K562 (cell line): ENCODE results near the gene ADAM33. TPM values are rescaled to one million over a fixed set of nuclear protein-coding genes. Genes with fewer than 3 reads are reported as not detected.

Experiments
- ATAC-seq: fragments of 200-7000 bp; cut with Tn5 transposase; 3 replicates; pipeline ENCODE4 v1.9.1; 2020; ENCODE audit warnings: moderate library complexity
- BruUV-seq: library from RNA; stranded (reverse); fragments of 400-500 nt; replicated peaks from 2 replicates; lab custom pipeline; 2021; lab: Mats Ljungman, UMichigan
- CTCF ChIA-PET: fragments of 300-600 bp; formaldehyde crosslinking; extraction: SDS; loops from one replicate; lab custom pipeline; 2021; ENCODE audit warnings: low intra/inter-chr PET ratio; lab: Yijun Ruan, JAX
- POLR2A ChIA-PET: fragments of 300-600, 350-650 bp; sonication (Branson Sonifier 250); formaldehyde crosslinking; extraction: SDS; loops from one replicate; lab custom pipeline; 2021; ENCODE audit warnings: antibody characterized with exemption, inconsistent platforms; lab: Yijun Ruan, JAX
- DNase-seq, 4 experiments: peaks; one replicate each; pipeline versions ENCODE4 v3.0.0 to v3.0.0-alpha.2; 2011 to 2018; ENCODE audit warnings: low spot score in 3 of 4, mixed read lengths in 3 of 4; ENCODE audit errors: extremely low read depth in 1 of 4
- FAIRE-seq: peaks from 2 replicates; lab custom pipeline; 2011; peaks lifted over from hg19 to GRCh38; lab: Jason Lieb, UNC
- H2AFZ ChIP-seq: 2 replicates; pipeline ENCODE4 v1.6.0; 2011; ENCODE audit warnings: low read depth, low read length, control low read depth, inconsistent platforms
- H3K27ac ChIP-seq: fragments of 200-600 bp; 3 replicates; pipeline ENCODE4 v1.8.0; 2011; ENCODE audit warnings: low read depth, mild to moderate bottlenecking, control low read depth, inconsistent platforms, low read length, moderate library complexity, mixed read lengths; ENCODE audit errors: extremely low read depth
- H3K27me3 ChIP-seq, 2 experiments: fragments of 300-600 bp in 1 of 2; 2 replicates in 1 of 2; 3 replicates in 1 of 2; pipeline versions ENCODE4 v1.6.0 to v1.8.0; 2011; ENCODE audit warnings: inconsistent platforms in 2 of 2, low read length in 2 of 2, mild to moderate bottlenecking in 1 of 2, mixed read lengths in 1 of 2, moderate library complexity in 1 of 2; ENCODE audit not compliant: control insufficient read depth in 2 of 2, insufficient read depth in 2 of 2
- H3K36me3 ChIP-seq: fragments of 300-600 bp; 3 replicates; pipeline ENCODE4 v1.8.0; 2011; ENCODE audit warnings: mild to moderate bottlenecking, low read length, inconsistent platforms; ENCODE audit not compliant: control insufficient read depth, insufficient read depth
- H3K4me1 ChIP-seq, 2 experiments: fragments of 200-600 bp in 1 of 2; replicated peaks in 1 of 2; 2 replicates in 1 of 2; 3 replicates in 1 of 2; pipeline versions ENCODE4 v1.5.1 to v1.8.0; 2011; ENCODE audit warnings: inconsistent platforms in 2 of 2, low read length in 2 of 2, mild to moderate bottlenecking in 1 of 2, mixed read lengths in 1 of 2, moderate library complexity in 1 of 2; ENCODE audit not compliant: control insufficient read depth in 2 of 2, insufficient read depth in 2 of 2
- H3K4me2 ChIP-seq: 2 replicates; pipeline ENCODE4 v1.6.1; 2011; ENCODE audit warnings: low read length, control low read depth, inconsistent platforms, mixed read lengths; ENCODE audit not compliant: insufficient read depth
- H3K4me3 ChIP-seq: fragments of 200-600 bp; sonication (generic), shearing (Covaris generic); 2 replicates; pipeline ENCODE4 v1.5.1; 2016; ENCODE audit warnings: control low read depth, inconsistent platforms
- H3K79me2 ChIP-seq: fragments of 200-600 bp; 3 replicates; pipeline ENCODE4 v1.8.0; 2011; ENCODE audit warnings: low read length, inconsistent platforms; ENCODE audit not compliant: control insufficient read depth, insufficient read depth
- H3K9ac ChIP-seq, 2 experiments: 2 replicates each; pipeline versions ENCODE4 v1.6.0 to v1.6.1; 2011; ENCODE audit warnings: low read depth in 2 of 2, low read length in 2 of 2, control low read depth in 1 of 2, inconsistent platforms in 1 of 2, mild to moderate bottlenecking in 1 of 2, mixed read lengths in 1 of 2; ENCODE audit not compliant: insufficient read depth in 1 of 2
- H3K9me1 ChIP-seq: one replicate; pipeline ENCODE4 v1.6.0; 2011; ENCODE audit warnings: inconsistent platforms, mild to moderate bottlenecking, low read length, moderate library complexity; ENCODE audit not compliant: control insufficient read depth, insufficient read depth
- H3K9me3 ChIP-seq: replicated peaks from 2 replicates; pipeline ENCODE4 v1.5.1; 2011; ENCODE audit warnings: low read depth, low read length, inconsistent platforms; ENCODE audit not compliant: control insufficient read depth, insufficient read depth
- H4K20me1 ChIP-seq: replicated peaks from 2 replicates; pipeline ENCODE4 v1.6.1; 2011; ENCODE audit warnings: low read length, inconsistent platforms, mixed read lengths; ENCODE audit not compliant: control insufficient read depth, insufficient read depth
- CBX5 ChIP-seq: IDR thresholded peaks from 2 replicates; pipeline ENCODE4 v1.6.1; 2014; ENCODE audit warnings: low read depth, borderline replicate concordance
- CSDE1 ChIP-seq, 2 experiments: fragments of 450-650 bp; IDR thresholded peaks; 2 replicates each; pipeline ENCODE4 v1.6.1; 2016; ENCODE audit warnings: mild to moderate bottlenecking in 1 of 2
- EP400 ChIP-seq: fragments of 450-650 bp; IDR thresholded peaks from 2 replicates; pipeline ENCODE4 v1.6.1; 2017; ENCODE audit warnings: antibody characterized with exemption, mild to moderate bottlenecking, moderate library complexity
- GATAD2A ChIP-seq: fragments of 450-650 bp; IDR thresholded peaks from 2 replicates; pipeline ENCODE4 v1.6.1; 2017
- MYBL2 ChIP-seq, 2 experiments: fragments of 450-650 bp in 1 of 2; sonication (generic) in 1 of 2; formaldehyde crosslinking in 1 of 2; IDR thresholded peaks; 2 replicates each; pipeline versions ENCODE4 v1.6.1 to v1.8.1; 2017 to 2022; ENCODE audit warnings: borderline replicate concordance in 1 of 2, inconsistent platforms in 1 of 2, low read depth in 1 of 2, mild to moderate bottlenecking in 1 of 2, missing genetic modification reagents in 1 of 2, moderate library complexity in 1 of 2
- POLR2AphosphoS2 ChIP-seq: IDR thresholded peaks from 2 replicates; pipeline ENCODE4 v1.6.1; 2012; ENCODE audit warnings: low read length, improper control_type of control experiment
- RBM34 ChIP-seq: fragments of 200-400 bp; formaldehyde crosslinking; IDR thresholded peaks from 2 replicates; pipeline ENCODE4 v1.6.1; 2018; ENCODE audit warnings: low read length, borderline replicate concordance; ENCODE audit not compliant: insufficient read depth
- ZNF224 ChIP-seq: sonication (generic); formaldehyde crosslinking; IDR thresholded peaks from 2 replicates; pipeline ENCODE4 v1.8.0; 2022; ENCODE audit warnings: mild to moderate bottlenecking, missing genetic modification reagents
- WGBS: fragments of 100-300 bp; shearing (Covaris generic); methylation state at CpG from one replicate; pipeline ENCODE4 v1.1.6; 2016; ENCODE audit warnings: low coverage, mixed read lengths; ENCODE audit not compliant: insufficient coverage; ENCODE audit errors: missing lambda C conversion rate; 5-methylcytosine and 5-hydroxymethylcytosine counted together
- in situ Hi-C: fragments of 300-500 bp; cut with MboI; formaldehyde crosslinking; loops from 4 replicates; pipeline ENCODE4 v1.15.0; 2018; ENCODE audit warnings: inconsistent platforms, mixed read lengths
- intact Hi-C: fragments of 100-400 bp; cut with micrococcal nuclease; formaldehyde crosslinking; loops from 2 replicates; pipeline ENCODE4 v1.14.2; 2022
- polyA plus RNA-seq, 8 experiments: library from polyadenylated mRNA; depleted of rRNA in 4 of 8; stranded (reverse) in 5 of 8; unstranded in 3 of 8; fragments of >200 nt; fragmentation: Nextera tagmentation in 2 of 8; fragmentation: Illumina TruSeq in 1 of 8; extraction: Ambion mirVana in 2 of 8; extraction: Trizol in 1 of 8; gene quantifications; 2 replicates each; pipeline versions ENCODE4 v1.2.1 to v1.2.3, GENCODE V29; 2011 to 2014; ENCODE audit warnings: inconsistent platforms in 1 of 8, missing spikeins in 1 of 8
- total RNA-seq, 7 experiments: library from RNA; depleted of rRNA in 6 of 7; stranded (reverse); fragments of >200 nt in 6 of 7; fragmentation: Illumina TruSeq in 2 of 7; extraction: Trizol in 2 of 7; gene quantifications; 2 replicates each; pipeline versions ENCODE4 v1.2.1 to v1.2.3, GENCODE V29; 2011 to 2021; ENCODE audit warnings: low replicate concordance in 1 of 7
- TF ChIP-seq, protein P1 (sequence below): sonication (generic); formaldehyde crosslinking; IDR thresholded peaks from 2 replicates; pipeline ENCODE4 v1.8.0; 2022; ENCODE audit warnings: mild to moderate bottlenecking, missing genetic modification reagents

Gene ADAM33
- total and polyA plus RNA-seq, 9 of the 15 experiments (the other 6 are each of a cell fraction or from before 2014, with no cell fraction given): not detected

DNA sequence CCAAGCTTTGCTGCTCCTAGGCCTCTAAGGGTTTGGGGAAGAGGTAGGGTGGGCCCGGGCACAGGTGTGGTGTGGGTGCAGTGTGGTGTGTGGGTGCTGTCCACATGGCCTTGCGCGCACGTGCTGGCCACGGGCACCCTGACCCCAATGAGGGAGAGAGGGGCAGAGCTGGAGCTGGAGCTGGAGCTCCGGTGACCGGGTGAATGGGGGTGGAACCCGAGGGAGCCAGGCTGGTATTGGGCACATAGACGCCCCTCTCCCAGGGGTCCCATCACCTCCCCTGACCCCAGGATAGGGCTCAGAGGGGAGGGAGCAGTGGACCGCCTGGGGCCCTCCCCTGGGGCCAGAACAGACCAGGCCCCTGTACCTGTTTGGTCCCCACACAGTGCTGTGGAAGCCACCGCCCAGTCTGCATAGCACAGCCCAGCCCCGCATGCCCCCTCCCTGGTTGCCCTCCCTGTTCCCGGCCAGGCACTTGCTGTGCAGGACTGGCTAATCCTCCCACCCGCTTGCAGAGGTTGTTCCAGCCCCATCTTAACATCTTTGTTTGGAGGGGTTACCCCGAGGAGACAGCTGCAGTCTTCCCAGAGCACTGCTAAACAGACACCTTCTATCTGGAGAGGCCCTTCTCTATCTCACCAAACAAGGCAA, 984 bp downstream of the ADAM33 start:
- in situ Hi-C loops (no loop called here), intact Hi-C loops (no loop called here)
- Histone ChIP-seq H3K27me3 (no peaks in the 10 kb centered on the region; a peak in 2 of 5 replicates), H3K9me3 (no peaks in the 10 kb centered on the region), H3K4me1 (peaks cover 0 to 30% of the 10 kb centered on the region in 2 experiments; a peak in 2 of 5 replicates), H2AFZ (no peak overlapping the region), H3K36me3 (no peaks in the 10 kb centered on the region), H3K4me2 (no peak overlapping the region), H3K9ac (no peak overlapping the region), H3K27ac (no peak overlapping the region), H3K79me2 (no peaks in the 10 kb centered on the region)
- 27% methylated on average over 5 of the region's 15 CpGs for WGBS
- DNase-seq: no peak
- POLR2A ChIA-PET: no interaction called here
- no TSS peak for BruUV-seq
- TF ChIP-seq RBM34 (no peak), POLR2AphosphoS2 (no peak), CBX5 (no peak), EP400 (no peak), CSDE1 (IDR thresholded peaks at IDR 0.05) (no peak), MYBL2 (IDR thresholded peaks at IDR 0.05; ENCODE audit: low read depth) (no peak), MYBL2 (CRISPR knock-in tag; IDR thresholded peaks at IDR 0.05; ENCODE audit: borderline replicate concordance) (no peak), GATAD2A (no peak), ZNF224 (no peak)
- TF ChIP-seq, protein P1, sequence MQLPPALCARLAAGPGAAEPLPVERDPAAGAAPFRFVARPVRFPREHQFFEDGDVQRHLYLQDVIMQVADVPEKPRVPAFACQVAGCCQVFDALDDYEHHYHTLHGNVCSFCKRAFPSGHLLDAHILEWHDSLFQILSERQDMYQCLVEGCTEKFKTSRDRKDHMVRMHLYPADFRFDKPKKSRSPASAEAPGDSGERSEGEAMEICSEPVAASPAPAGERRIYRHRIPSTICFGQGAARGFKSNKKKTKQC (CRISPR knock-in tag): no peak
- TF ChIP-seq, all 486 proteins: peak for 0
- Histone ChIP-seq H3K9me1 (no peaks in the 10 kb centered on the region), H4K20me1 (no peaks in the 10 kb centered on the region), H3K4me3 (no peak overlapping the region)
- no peak for FAIRE-seq
- no peak for ATAC-seq
- CTCF ChIA-PET: no interaction called here
